ENCODE data around the gene STEAP1B.
A peak's percentile ranks its signal among the peaks of the same experiment; 100 is the strongest.

The STEAP1B gene

GRCh38 chr7:22432203-22432718 lies 67.7 kb downstream of the STEAP1B start:
- H3K27ac ChIP-seq (ENCODE audit: insufficient read depth in 1 of 2, low read depth in 1 of 2, low read length in 2 of 2, poor library complexity in 1 of 2, severe bottlenecking in 2 of 2): no peak overlapping the region
- H3K4me3 ChIP-seq (ENCODE audit: control insufficient read depth in 1 of 7, extremely low read depth in 1 of 7, insufficient read depth in 4 of 7, low read depth in 2 of 7, low read length in 6 of 7): no peak overlapping the region
- no peaks in the 10 kb centered on the region for H3K9me3 ChIP-seq (ENCODE audit: control extremely low read depth in 1 of 5, control insufficient read depth in 4 of 5, insufficient read depth in 2 of 5, low read depth in 1 of 5, low read length in 4 of 5)
- no peaks in the 10 kb centered on the region for H3K27me3 ChIP-seq (replicated peaks in 2 of 5; ENCODE audit: control insufficient read depth in 4 of 5, insufficient read depth in 5 of 5, low read length in 4 of 5)
- no peaks in the 10 kb centered on the region for H3K4me1 ChIP-seq (ENCODE audit: control extremely low read depth in 1 of 4, control insufficient read depth in 4 of 4, insufficient read depth in 4 of 4, low read length in 3 of 4)
- no peaks in the 10 kb centered on the region for H3K36me3 ChIP-seq (ENCODE audit: control insufficient read depth in 4 of 4, insufficient read depth in 4 of 4, low read length in 3 of 4)
- whole genome bisulfite sequencing (ENCODE audit: insufficient coverage): 92% methylated on average over 2 of the region's 3 CpGs
- ChIA-PET POLR2A (no interaction called here), CTCF (no interaction called here)
- no peak for DNase-seq

DNA sequence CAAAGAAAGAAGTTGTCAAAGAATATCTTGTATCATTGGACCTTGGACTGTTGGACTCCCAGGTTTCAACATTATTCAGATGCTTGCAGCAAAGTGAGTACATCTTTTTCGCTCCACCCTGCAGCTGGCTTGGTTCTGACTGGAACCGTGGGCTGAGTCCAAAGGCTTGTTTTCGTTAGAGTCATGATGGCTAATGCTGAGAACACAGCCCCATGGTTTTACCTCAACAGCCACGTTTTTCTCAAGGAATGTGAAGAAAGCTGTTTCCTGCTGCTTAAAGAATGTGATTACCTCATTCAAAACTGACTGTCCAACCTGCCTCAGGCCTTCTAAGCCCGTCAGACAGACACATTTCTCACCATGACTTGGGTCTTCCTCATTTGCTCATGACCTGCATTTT lies 69.5 kb downstream of the STEAP1B start:
- POLR2A ChIA-PET: no interaction called here

DNA sequence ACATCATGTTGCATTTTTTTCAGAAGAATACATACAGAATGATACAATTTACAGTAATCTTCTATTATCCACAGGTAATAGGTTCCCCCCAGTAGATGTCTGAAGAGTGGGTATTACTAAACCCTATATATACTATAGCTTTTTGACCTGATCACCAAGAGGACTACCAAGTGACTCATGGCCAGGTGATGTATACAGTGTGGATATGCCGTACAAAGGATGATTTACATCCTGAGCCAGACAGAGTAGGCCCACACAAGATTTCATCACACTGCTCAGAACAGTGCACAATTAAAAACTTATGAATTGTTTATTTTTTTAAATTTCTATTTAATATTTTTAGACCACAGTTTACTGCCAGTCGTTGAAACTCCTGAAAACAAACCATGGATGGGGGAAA lies 70.6 kb downstream of the STEAP1B start:
- DNase-seq: no peak
- Histone ChIP-seq H3K36me3 (ENCODE audit: control insufficient read depth in 4 of 4, insufficient read depth in 4 of 4, low read length in 3 of 4) (no peaks in the 10 kb centered on the region), H3K4me1 (ENCODE audit: control extremely low read depth in 1 of 4, control insufficient read depth in 4 of 4, insufficient read depth in 4 of 4, low read length in 3 of 4) (peaks cover 0 to 7% (median 0%) of the 10 kb centered on the region in 4 experiments), H3K9me3 (ENCODE audit: control extremely low read depth in 1 of 5, control insufficient read depth in 4 of 5, insufficient read depth in 2 of 5, low read depth in 1 of 5, low read length in 4 of 5) (no peaks in the 10 kb centered on the region), H3K4me3 (ENCODE audit: control insufficient read depth in 1 of 7, extremely low read depth in 1 of 7, insufficient read depth in 4 of 7, low read depth in 2 of 7, low read length in 6 of 7) (no peak overlapping the region), H3K27ac (ENCODE audit: insufficient read depth in 1 of 2, low read depth in 1 of 2, low read length in 2 of 2, poor library complexity in 1 of 2, severe bottlenecking in 2 of 2) (no peak overlapping the region), H3K27me3 (replicated peaks in 2 of 5; ENCODE audit: control insufficient read depth in 4 of 5, insufficient read depth in 5 of 5, low read length in 4 of 5) (no peaks in the 10 kb centered on the region)
- CTCF ChIA-PET: no interaction called here
- POLR2A ChIA-PET: no interaction called here
- WGBS (ENCODE audit: insufficient coverage): no CpG with 5 or more reads among the region's 2 CpGs

More for the DNA sequence above, 69.5 kb downstream of the STEAP1B start:
- Histone ChIP-seq H3K9me3 (ENCODE audit: control extremely low read depth in 1 of 5, control insufficient read depth in 4 of 5, insufficient read depth in 2 of 5, low read depth in 1 of 5, low read length in 4 of 5) (no peaks in the 10 kb centered on the region), H3K4me1 (ENCODE audit: control extremely low read depth in 1 of 4, control insufficient read depth in 4 of 4, insufficient read depth in 4 of 4, low read length in 3 of 4) (peaks cover 0 to 6% (median 0%) of the 10 kb centered on the region in 4 experiments), H3K4me3 (ENCODE audit: control insufficient read depth in 1 of 7, extremely low read depth in 1 of 7, insufficient read depth in 4 of 7, low read depth in 2 of 7, low read length in 6 of 7) (no peak overlapping the region), H3K27ac (ENCODE audit: insufficient read depth in 1 of 2, low read depth in 1 of 2, low read length in 2 of 2, poor library complexity in 1 of 2, severe bottlenecking in 2 of 2) (no peak overlapping the region), H3K36me3 (ENCODE audit: control insufficient read depth in 4 of 4, insufficient read depth in 4 of 4, low read length in 3 of 4) (no peaks in the 10 kb centered on the region), H3K27me3 (replicated peaks in 2 of 5; ENCODE audit: control insufficient read depth in 4 of 5, insufficient read depth in 5 of 5, low read length in 4 of 5) (no peaks in the 10 kb centered on the region)
- no peak for DNase-seq
- 91% methylated on average over 5 of the region's 5 CpGs for whole genome bisulfite sequencing (ENCODE audit: insufficient coverage)
- CTCF ChIA-PET: no interaction called here

- 100% methylated on average over 2 of the region's 2 CpGs for WGBS (ENCODE audit: insufficient coverage)
- H3K27me3 ChIP-seq (replicated peaks in 2 of 5; ENCODE audit: control insufficient read depth in 4 of 5, insufficient read depth in 5 of 5, low read length in 4 of 5): no peaks in the 10 kb centered on the region
- DNase-seq: no peak
- H3K36me3 ChIP-seq (ENCODE audit: control insufficient read depth in 4 of 4, insufficient read depth in 4 of 4, low read length in 3 of 4): no peaks in the 10 kb centered on the region
- CTCF ChIA-PET: no interaction called here
- H3K9me3 ChIP-seq (ENCODE audit: control extremely low read depth in 1 of 5, control insufficient read depth in 4 of 5, insufficient read depth in 2 of 5, low read depth in 1 of 5, low read length in 4 of 5): no peaks in the 10 kb centered on the region
- POLR2A ChIA-PET: no interaction called here
- no peak overlapping the region for H3K4me3 ChIP-seq (ENCODE audit: control insufficient read depth in 1 of 7, extremely low read depth in 1 of 7, insufficient read depth in 4 of 7, low read depth in 2 of 7, low read length in 6 of 7)
- no peak overlapping the region for H3K27ac ChIP-seq (ENCODE audit: insufficient read depth in 1 of 2, low read depth in 1 of 2, low read length in 2 of 2, poor library complexity in 1 of 2, severe bottlenecking in 2 of 2)
- peaks cover 0 to 7% (median 0%) of the 10 kb centered on the region in 4 experiments for H3K4me1 ChIP-seq (ENCODE audit: control extremely low read depth in 1 of 4, control insufficient read depth in 4 of 4, insufficient read depth in 4 of 4, low read length in 3 of 4)
Observed at GRCh38 chr7:22427855-22428254, 72.1 kb downstream of the STEAP1B start.

DNA sequence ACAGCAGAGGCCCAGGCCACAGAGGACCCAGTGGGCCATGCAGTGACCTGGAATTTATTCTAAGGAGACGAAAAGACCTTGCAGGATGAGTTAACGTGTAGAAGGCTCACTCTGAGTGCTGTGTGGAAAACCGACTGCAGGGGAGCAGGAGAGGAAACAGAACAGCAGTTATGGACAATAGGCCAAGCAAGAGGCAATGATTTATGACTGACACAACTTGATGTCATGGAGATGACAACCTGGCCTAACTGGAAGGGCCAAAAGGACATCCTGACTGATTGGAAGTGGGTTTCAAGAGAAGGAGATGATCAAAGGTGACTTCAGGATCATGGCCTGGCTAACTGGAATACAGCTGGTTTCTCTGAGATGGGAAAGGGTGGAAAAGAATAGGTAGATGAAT lies 72.9 kb downstream of the STEAP1B start:
- ChIA-PET POLR2A (no interaction called here), CTCF (no interaction called here)
- Histone ChIP-seq H3K4me3 (ENCODE audit: control insufficient read depth in 1 of 7, extremely low read depth in 1 of 7, insufficient read depth in 4 of 7, low read depth in 2 of 7, low read length in 6 of 7) (no peak overlapping the region), H3K4me1 (ENCODE audit: control extremely low read depth in 1 of 4, control insufficient read depth in 4 of 4, insufficient read depth in 4 of 4, low read length in 3 of 4) (peaks cover 0 to 7% (median 0%) of the 10 kb centered on the region in 4 experiments), H3K36me3 (ENCODE audit: control insufficient read depth in 4 of 4, insufficient read depth in 4 of 4, low read length in 3 of 4) (no peaks in the 10 kb centered on the region), H3K9me3 (ENCODE audit: control extremely low read depth in 1 of 5, control insufficient read depth in 4 of 5, insufficient read depth in 2 of 5, low read depth in 1 of 5, low read length in 4 of 5) (no peaks in the 10 kb centered on the region), H3K27me3 (replicated peaks in 2 of 5; ENCODE audit: control insufficient read depth in 4 of 5, insufficient read depth in 5 of 5, low read length in 4 of 5) (no peaks in the 10 kb centered on the region), H3K27ac (ENCODE audit: insufficient read depth in 1 of 2, low read depth in 1 of 2, low read length in 2 of 2, poor library complexity in 1 of 2, severe bottlenecking in 2 of 2) (no peak overlapping the region)
- WGBS (ENCODE audit: insufficient coverage): 97% methylated on average over 3 of the region's 3 CpGs
- DNase-seq: no peak

DNA sequence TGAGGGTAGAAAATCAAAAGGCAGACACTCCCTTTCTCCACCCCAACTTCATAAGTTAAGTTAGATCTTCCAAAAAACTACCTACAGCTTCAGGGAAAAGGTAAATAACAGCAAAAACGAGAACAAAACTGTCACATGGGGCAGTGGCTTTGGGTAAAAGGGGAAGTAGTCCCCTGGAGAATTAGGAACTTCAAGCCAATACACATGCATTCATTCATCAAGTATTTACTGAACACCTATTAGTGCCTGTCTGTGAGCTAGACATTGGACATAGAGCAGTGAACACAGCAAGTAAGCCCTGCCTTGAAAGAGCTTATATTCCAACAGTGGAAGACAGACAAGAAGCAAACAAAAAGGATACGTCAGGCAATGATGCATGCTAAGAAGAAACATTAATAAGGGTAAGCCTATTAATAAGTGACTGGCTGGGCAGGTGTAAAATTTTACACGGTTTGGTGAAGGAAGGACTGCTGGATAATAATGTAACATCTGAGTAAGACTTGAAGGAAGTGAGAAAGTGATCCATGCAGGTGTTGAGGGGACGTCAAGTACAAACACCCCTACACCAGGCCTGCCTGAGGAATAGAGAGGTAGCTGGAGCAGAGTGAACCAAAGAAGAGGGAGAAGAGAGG lies 73.4 kb downstream of the STEAP1B start:
- Histone ChIP-seq H3K9me3 (ENCODE audit: control extremely low read depth in 1 of 5, control insufficient read depth in 4 of 5, insufficient read depth in 2 of 5, low read depth in 1 of 5, low read length in 4 of 5) (no peaks in the 10 kb centered on the region), H3K27me3 (replicated peaks in 2 of 5; ENCODE audit: control insufficient read depth in 4 of 5, insufficient read depth in 5 of 5, low read length in 4 of 5) (no peaks in the 10 kb centered on the region), H3K27ac (ENCODE audit: insufficient read depth in 1 of 2, low read depth in 1 of 2, low read length in 2 of 2, poor library complexity in 1 of 2, severe bottlenecking in 2 of 2) (no peak overlapping the region), H3K4me3 (ENCODE audit: control insufficient read depth in 1 of 7, extremely low read depth in 1 of 7, insufficient read depth in 4 of 7, low read depth in 2 of 7, low read length in 6 of 7) (no peak overlapping the region), H3K36me3 (ENCODE audit: control insufficient read depth in 4 of 4, insufficient read depth in 4 of 4, low read length in 3 of 4) (no peaks in the 10 kb centered on the region), H3K4me1 (ENCODE audit: control extremely low read depth in 1 of 4, control insufficient read depth in 4 of 4, insufficient read depth in 4 of 4, low read length in 3 of 4) (peaks cover 0 to 7% (median 0%) of the 10 kb centered on the region in 4 experiments)
- CTCF ChIA-PET: no interaction called here
- DNase-seq: peak in 2 of 3 donors; percentile 18 to 20
- WGBS (ENCODE audit: insufficient coverage): 90% methylated on average over 3 of the region's 4 CpGs
- POLR2A ChIA-PET: no interaction called here

DNA sequence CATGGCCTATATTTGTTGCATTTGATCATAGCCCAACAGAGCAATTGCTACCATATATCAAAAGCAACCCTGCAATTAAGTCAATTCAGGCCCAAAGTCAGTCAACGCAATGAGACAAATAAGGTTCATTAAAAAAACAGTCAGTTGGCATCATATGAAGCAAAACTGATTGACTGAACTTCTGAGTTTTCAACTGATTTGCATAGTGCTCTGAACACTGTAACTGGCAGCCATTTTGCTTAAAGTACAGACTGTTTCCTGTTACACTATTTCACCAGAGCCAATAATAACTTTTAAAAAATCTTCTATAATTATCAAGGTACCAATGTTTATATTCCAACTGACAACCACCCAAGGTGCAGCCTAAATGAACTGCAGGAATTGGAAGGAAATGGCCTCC lies 74.6 kb downstream of the STEAP1B start:
- 100% methylated on average over 1 of the region's 1 CpG for WGBS (ENCODE audit: insufficient coverage)

More for the DNA sequence above, 74.6 kb downstream of the STEAP1B start:
- POLR2A ChIA-PET: no interaction called here
- H3K4me1 ChIP-seq (ENCODE audit: control extremely low read depth in 1 of 4, control insufficient read depth in 4 of 4, insufficient read depth in 4 of 4, low read length in 3 of 4): peaks cover 0 to 7% (median 0%) of the 10 kb centered on the region in 4 experiments
- H3K27me3 ChIP-seq (replicated peaks in 2 of 5; ENCODE audit: control insufficient read depth in 4 of 5, insufficient read depth in 5 of 5, low read length in 4 of 5): no peaks in the 10 kb centered on the region
- DNase-seq: no peak
- no peaks in the 10 kb centered on the region for H3K36me3 ChIP-seq (ENCODE audit: control insufficient read depth in 4 of 4, insufficient read depth in 4 of 4, low read length in 3 of 4)
- no peak overlapping the region for H3K27ac ChIP-seq (ENCODE audit: insufficient read depth in 1 of 2, low read depth in 1 of 2, low read length in 2 of 2, poor library complexity in 1 of 2, severe bottlenecking in 2 of 2)
- no peak overlapping the region for H3K4me3 ChIP-seq (ENCODE audit: control insufficient read depth in 1 of 7, extremely low read depth in 1 of 7, insufficient read depth in 4 of 7, low read depth in 2 of 7, low read length in 6 of 7)
- CTCF ChIA-PET: no interaction called here
- no peaks in the 10 kb centered on the region for H3K9me3 ChIP-seq (ENCODE audit: control extremely low read depth in 1 of 5, control insufficient read depth in 4 of 5, insufficient read depth in 2 of 5, low read depth in 1 of 5, low read length in 4 of 5)
